ENCODE data around the gene KDM3A.
A peak's percentile ranks its signal among the peaks of the same experiment; 100 is the strongest.

KDM3A gene, protein sequence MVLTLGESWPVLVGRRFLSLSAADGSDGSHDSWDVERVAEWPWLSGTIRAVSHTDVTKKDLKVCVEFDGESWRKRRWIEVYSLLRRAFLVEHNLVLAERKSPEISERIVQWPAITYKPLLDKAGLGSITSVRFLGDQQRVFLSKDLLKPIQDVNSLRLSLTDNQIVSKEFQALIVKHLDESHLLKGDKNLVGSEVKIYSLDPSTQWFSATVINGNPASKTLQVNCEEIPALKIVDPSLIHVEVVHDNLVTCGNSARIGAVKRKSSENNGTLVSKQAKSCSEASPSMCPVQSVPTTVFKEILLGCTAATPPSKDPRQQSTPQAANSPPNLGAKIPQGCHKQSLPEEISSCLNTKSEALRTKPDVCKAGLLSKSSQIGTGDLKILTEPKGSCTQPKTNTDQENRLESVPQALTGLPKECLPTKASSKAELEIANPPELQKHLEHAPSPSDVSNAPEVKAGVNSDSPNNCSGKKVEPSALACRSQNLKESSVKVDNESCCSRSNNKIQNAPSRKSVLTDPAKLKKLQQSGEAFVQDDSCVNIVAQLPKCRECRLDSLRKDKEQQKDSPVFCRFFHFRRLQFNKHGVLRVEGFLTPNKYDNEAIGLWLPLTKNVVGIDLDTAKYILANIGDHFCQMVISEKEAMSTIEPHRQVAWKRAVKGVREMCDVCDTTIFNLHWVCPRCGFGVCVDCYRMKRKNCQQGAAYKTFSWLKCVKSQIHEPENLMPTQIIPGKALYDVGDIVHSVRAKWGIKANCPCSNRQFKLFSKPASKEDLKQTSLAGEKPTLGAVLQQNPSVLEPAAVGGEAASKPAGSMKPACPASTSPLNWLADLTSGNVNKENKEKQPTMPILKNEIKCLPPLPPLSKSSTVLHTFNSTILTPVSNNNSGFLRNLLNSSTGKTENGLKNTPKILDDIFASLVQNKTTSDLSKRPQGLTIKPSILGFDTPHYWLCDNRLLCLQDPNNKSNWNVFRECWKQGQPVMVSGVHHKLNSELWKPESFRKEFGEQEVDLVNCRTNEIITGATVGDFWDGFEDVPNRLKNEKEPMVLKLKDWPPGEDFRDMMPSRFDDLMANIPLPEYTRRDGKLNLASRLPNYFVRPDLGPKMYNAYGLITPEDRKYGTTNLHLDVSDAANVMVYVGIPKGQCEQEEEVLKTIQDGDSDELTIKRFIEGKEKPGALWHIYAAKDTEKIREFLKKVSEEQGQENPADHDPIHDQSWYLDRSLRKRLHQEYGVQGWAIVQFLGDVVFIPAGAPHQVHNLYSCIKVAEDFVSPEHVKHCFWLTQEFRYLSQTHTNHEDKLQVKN (N-terminal part only)

DNA sequence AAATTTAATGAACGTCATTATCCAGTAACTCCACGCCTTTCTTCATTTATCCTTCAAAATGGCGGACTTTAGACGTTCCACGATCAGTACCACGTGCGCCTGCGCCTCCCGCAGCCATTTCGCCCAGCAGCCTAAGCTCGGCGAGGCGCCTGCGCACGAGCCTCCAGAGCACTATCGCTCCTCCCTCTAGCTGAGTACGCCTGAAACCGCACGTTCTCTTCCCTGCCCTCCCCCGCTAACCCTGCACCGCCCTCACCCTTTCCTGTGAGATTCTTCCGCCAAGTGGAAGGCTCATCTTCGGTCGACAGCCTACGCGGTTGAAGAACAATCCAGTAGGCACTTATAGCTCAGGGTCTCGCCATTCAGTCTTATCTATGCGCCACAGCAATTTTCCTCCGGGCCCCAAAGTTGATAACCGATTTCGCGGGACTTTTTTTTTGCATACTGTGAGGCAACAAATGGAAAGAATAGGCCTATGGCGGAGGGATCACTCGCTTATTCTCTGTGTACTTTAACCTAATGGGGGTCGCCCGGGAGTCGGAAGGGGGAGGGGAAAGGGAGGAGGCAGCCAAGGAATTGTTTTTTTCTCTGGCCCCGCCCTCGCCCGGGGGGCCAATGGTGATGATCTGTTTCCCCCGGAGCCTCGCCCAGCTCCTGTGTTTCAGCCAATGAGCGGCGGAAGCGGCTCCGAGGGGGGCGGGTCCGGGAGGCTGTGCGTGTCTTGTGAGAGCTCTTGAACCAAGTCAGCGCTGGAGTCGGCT lies at the start of gene KDM3A:
KDM3A (plus strand) TSS at position 741 of the 761 bp plus-strand sequence. CDS start 677 bp downstream, outside the sequence.
- DNase-seq, result peak; percentile 99

DNA sequence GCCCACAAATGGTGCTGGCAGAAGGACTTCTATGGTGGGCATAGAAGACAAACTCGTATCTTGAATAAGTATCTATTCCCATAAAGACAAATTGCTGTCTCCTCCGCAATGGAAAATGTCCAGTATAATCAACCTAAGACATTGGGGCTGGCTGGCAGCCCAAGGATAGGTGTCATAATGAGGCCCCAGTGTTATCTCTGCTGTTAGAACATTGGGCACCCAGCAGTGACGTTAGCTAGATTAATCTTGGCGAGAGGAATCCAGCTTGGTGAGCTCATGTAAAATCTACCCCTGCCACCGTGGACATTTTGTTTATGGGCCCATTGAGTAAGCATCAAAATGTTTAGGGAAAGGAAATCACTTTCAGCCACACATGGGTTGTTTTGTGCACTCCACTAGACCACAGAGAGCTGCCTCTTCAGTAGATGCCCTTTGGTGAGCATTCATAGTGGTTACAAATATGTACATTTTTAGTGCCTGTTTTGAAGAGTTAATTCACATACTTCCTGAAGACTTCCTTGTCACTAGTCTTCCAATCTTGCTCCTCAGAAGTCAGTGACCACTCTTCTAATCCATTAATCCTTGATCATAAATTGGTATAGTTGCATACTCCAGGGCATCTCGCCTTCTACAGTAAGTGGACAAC lies 48.2 kb upstream of the KDM3A start:
- peak; percentile 51 for DNase-seq

DNA sequence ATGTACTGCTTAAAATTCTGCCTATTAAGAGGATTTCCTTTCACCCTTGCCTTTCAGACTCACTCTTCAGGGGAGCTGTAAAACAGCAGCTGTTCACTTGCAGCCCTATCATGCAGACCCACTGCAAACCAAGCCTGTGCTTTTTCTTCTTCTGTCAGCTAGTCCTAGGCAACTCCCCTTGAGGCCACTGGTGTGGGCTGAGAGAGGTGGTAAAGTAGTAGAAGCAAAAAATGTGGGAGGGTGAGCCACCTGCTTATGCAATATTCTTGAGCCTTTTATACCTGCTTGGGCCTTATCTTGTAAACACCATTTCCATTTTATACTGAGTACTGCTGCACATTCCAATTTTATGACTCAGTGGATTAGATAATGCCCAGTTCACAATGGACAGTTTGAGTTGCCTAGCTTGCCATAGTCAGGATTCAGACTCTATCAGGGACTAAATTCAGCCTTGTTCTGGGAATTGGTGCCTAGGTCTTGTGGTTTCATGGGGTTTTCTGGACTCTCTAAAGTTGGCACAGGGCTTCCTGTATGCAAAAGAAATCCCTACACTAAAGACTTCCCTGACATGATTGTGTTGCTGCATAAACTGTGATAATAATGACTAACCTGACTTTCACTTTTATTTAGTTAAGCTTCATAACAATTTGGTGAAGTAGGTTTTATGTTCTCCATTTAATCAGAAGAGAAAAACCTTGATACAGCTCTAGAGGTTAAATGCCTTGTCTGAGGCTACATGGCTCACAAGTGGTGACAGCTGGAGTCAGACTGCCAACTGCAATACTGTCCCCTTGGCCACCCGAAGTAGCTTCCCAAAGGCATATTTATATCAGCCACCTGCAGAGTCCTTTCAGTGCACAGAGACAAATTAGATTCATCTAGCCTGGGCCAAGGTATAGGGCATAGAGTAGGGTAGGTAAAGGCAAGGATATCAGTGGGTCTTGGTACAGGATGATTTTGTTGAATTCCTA lies 47.4 kb upstream of the KDM3A start:
- peak; percentile 51 for DNase-seq

DNA sequence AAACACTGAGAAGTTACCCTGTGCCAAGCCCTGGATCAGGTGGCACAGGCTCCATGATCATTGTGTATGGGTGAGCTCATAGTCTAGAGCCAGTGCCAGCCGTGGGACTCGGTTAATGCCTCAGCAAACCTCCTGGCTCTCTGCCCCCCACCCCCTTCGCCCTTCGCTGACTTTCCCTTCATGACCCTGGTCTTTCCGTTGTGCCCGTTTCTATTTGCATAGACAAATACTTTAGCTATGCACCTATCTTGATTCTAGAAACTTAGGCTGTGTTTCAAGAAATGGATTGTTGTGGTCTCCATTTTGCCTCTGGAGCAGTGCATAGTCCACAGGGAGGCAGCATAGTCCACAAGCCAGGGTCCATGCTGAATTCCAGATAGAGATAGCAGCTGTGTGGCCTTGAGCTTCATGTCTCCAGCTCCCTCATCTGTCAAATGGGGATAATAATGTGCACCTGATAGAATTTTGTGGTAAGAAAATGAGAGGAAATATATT lies 44.8 kb upstream of the KDM3A start:
- no peak for DNase-seq

DNA sequence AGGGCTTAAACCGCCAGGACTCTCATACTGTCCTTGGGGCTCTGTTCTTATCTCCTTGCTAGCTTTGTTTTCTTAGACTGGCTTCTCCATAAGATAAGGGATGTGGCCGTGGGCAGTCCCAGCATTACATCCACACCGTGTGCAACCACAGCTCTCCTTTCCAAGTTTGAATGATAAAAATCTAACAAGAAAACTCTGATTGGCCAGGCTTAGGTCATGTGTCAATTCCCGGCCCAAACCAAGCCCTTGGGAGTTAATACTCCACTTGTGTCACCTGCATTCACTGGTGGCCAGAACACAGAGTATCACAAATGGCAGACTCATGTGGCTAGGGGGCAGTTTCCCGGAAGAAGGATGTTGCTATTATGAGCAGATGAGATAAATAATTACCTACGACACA lies 43.2 kb upstream of the KDM3A start:
- no peak for DNase-seq

DNA sequence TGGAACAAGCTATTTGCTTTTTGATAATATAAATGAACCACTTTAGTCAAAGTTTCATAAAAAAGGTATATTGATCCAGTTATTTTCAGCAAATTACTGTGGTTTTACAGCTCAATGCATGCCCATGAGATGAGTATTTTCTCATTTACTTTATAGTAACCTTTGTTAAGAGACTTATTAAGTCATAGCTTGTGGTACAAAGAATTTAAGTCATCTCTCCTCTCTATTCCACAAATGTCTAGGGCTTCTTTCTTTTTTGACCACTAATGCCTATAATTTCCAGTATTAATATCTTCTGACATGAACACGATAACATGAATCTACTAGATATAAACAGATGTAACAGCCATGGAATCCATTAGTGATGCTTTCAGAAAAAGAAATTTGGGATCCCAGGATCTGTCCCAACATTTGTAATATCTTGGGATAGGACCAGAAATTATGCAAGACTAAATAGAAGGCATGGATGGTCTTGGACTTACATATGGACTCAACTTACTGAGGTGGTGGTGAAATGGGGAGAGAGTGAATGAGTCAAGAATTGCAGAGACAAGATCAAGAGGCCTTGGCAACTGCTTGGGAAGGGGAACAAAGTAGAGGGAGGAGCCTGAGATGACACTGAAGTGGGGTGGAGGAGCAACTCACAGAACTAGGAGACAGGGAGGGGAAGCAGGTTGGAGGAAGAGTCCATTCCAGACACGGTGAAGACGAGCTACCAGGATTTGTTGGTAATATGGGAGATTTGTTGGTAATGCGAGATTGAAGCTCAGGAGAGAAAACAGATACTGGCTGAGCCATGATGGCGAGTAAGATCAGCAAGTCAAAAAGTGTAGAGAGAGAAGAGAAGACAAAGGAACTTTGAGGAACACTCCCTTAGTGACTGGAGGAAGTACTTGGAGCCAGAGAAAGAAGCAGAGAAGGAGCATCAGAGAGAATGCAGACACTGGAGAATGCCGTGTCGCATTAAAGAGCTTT lies 42.4 kb upstream of the KDM3A start:
- no peak for DNase-seq

DNA sequence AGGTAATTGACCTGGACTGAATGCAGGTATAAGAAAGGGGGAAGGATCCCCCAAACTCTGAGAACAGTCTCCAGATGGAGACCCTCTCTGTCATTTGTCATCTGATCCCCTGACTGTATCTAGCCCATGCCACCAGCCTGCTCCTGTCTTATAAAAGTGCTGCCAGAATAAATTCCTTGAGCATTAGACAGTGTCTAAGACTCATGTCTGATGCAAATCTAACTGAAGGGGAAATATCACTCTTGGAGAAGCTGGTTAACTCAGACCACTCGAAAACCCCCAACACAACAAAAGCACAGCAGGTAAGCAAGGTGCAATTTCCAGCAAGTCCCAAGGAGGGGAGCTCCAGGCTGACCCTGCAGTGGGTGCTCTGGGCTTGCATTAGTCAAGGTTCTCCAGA lies 40.9 kb upstream of the KDM3A start:
- DNase-seq, result no peak

DNA sequence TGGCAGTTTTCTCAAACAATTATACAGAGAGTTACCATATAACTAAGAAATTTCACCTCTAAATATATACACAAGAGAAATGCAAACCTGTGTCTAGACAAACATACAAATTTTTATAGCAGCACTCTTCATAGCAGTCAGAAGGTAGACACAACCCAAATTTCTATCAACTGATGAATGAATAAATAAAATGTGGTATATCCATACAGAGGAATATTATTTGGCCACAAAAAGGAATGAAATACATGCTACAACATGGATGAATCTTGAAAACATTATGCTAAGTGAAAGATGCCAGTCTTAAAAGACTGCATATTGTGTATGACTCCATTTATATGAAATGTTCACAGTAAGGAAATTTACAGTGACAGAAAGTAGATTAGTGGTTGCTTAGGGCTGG lies 30.6 kb upstream of the KDM3A start:
- no peak for DNase-seq

DNA sequence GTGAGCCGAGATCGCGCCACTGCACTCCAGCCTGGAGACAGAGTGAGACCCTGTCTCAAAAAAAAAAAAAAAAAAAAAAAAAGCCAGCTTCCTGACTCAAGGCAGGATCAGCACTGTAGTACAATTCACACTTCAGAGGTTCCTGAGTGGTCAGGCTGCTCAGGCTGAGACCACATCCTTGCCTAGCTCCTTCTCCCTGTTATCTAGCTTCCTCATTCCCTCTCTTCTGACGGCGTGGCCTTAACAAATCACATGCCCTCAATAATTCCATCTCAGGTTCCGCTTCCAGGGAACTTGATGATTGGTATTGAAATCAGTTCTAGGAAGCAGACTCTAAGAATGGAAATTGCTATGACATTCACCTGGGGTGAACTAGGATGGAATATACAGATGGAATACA lies 29.8 kb upstream of the KDM3A start:
- no peak for DNase-seq

DNA sequence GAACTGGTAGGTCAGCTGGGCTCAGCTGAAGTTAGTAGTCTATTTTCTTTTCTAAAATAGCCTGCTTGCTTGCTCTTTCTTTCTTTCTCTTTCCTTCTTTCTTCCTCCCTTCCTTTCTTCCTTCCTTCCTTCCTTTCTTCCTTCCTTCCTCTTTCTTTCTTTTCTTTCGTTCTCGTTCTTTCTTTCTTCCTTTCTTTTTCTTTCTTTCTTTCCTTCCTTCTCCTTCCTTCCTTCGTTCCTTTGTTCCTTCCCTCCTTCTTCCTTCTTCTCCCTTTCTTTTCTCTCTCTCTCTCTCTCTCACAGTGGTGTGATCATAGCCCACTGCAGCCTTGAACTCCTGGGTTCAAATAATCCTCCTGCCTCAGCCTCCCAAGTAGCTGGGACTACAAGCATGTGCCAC lies 29.2 kb upstream of the KDM3A start:
- DNase-seq, result no peak

DNA sequence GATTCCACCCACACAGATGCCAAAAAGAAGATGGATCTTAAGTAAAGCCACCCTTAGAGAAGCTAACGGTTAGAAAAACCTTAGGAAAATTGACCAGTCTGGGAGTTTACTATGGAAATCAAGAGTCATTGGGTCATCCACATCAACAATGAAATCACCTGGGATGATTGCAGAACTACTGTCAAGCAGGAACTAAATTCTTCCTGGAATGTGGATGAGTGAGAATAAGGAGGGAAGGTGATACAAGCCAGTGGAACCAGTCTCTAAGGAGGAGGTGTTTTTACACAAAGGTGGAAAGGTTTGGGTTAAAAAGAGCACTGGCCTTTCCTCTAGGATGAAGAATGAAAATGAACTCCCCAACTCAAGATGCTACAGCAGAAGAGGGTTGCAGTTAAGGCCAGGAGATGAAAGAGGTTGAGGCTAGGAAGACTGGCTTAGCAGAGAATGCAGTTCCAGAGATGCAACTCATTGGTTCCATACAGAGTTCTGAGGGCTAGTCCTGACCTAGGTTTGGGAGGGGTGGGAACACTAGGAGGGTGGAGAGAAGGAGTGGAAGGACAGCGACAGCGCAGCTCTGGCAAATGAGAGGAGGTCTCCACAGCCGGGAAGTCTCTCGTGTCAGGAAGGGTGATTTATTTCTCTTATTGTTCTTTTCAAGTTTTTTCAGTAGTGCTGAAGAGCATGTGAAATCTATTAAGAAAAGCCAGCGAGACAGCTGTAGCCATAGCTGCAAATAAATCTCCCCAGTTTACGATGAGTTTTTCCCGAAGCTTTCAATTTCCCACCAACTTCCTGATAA lies 27.7 kb upstream of the KDM3A start:
- DNase-seq, result no peak

DNA sequence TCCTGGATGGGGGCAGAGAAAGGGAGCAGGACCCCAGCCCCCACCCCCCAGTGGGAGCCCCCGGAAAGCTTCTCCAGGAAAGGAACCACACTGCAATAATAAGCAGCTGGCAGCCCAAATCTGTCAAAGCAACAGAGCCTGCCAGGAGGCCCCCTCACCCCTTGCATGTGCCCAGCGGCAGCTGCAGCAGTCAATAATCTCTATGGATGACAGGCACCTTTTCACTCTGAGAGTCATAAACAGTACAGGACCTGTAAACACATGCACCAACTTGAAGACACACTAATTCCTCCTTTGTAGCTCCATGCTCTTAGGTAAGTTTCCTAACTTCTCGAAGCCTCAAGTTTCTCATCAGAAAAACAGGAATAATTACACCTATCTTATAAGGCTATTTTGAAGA lies 26.2 kb upstream of the KDM3A start:
- no peak for DNase-seq

DNA sequence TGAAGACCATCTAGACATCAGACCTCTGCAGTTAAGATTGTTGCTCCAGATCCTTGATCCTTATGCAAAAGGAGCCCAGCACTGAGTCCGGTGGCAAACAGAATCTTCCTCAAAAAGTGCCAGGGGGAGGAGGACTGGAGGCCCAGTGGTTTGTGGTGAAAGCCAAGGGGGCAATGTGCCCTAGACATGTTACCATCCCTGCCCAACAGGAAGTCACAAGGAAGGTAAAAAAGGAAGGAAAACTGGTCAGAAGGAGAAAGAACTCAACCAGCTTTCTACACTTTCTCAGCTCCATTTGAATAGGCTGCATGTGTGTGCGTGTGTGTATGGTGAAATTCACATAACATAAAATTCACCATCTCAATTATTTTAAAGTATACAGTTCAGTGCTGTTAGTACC lies 25.0 kb upstream of the KDM3A start:
- no peak for DNase-seq

DNA sequence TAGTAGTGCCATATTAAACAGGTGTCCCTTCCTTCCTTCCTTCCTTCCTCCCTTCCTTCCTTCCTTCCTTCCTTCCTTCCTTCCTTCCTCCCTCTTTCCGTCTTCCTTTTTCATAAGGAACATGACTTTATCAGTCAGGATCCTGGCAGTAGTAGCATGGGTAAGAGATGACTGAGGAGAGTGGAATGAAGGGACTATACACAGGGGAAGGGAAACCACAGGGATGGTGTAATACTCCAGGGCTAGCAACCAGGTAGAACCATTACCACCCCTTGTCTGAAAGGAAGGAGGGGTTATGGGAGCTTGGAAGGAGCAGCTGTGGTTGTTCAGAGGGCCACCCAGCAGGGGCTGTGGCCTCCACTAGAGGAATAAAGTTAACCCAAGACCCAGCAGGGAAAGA lies 23.2 kb upstream of the KDM3A start:
- DNase-seq, result no peak

DNA sequence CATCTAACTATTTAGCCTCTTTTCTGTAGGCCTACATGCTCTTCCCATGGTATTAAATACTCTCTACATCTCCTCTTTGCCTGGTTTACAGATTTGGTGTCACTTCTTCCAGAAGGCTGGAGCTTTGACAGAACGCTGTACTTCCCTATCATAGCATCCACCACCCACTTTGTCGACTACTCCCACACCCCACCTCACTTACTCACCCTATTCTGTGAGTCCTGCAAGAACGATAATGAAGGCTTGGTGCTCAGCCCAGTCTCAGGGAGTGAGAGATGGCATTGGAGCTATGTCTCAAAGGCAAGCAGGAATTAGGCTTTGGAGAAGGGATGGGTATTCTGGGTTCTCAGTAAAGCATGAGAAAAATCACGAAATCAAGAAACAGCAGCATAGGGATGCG lies 20.3 kb upstream of the KDM3A start:
- DNase-seq, result no peak

DNA sequence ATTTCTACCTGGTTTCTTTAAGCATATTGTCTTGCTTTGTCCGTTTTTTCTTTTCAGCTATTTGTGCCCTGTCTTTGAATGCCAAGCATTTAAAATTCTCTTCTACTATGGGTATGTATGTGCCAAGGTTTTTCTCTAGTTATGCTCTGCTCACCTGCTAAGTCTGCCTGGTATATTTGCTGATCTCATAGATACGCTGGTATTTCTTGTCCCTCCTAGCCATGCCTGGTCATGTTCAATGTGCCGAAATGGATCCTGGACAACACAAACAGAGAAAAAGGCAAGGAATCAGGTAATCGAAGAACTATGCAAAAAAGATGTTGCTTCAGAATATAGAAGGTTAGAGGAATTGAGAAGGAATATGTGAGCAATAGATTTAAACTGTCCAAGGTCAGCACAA lies 14.9 kb upstream of the KDM3A start:
- DNase-seq, result no peak

DNA sequence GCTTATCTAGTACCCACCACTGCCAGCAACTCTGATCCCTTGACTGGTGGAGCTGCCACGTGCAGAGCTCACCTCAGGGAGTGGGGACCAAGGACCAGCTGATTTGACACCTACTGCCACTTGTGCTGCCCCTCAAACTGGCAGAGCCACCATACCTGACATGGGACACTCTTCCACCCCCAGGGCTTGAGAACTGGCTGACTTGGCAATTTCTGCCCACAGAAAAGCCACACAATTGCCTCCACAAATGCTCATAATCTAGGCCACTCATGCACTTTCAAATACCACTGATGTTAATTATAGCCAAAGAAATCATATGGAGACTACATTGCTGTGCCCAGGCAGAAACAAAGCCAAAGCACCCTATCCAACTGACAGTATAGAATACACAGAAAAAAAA lies 11.8 kb upstream of the KDM3A start:
- DNase-seq, result no peak

DNA sequence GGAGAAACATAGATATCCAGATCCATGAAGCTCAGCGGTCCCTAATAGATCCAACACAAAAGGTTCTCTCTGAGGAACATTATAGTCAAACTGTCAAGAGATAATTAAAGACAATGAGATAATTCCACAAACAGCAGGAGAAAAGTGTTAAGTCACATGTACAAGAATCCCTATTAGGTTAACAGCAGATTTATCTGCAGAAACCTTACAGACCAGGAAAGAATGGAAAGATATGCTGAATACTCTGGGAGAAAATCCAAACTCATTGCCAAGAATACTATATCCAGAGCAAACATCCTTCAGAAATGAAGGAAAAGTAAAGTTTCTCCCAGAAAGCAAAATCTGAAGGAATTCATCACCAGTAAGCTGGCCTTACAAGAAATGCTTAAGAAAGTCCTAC lies 10.8 kb upstream of the KDM3A start:
- no peak for DNase-seq
